Measurements from ENCODE around the gene ARID5B. TPM values are rescaled to one million over a fixed set of nuclear protein-coding genes. Genes with fewer than 3 reads are reported as not detected.

The ARID5B gene
- polyA plus RNA-seq, 1 donor from 2014 or later: 2.1 TPM

DNA sequence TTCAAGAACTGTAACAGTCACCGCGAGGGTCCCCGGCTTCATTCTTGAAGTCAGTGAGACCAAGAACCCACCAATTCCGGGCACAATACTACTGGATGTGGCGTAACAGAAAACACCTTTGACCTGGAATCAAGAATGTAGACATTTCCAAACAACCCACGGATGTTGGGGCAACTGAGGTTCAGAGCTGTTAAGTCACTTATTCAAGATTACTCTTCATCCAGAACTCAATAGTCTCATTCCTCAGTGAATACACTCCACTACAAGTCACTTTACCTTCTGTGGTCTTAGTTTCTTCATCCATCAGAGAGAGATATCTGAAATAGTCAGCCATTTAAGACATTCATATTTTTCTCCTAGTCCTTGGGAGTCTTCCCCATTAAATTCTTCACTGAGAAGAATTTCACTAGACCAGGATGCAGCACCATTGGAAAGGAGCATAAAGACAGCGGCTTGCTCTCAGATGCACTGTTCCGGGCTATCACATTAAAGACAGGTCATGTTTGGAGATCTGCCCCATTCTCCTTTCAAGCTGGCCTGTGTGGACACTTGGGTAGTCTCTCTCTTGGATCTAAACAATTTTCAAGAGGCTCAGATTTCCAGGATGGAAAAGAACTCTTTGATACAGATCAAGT lies 32.3 kb upstream of the ARID5B start:
- no peaks in the 10 kb centered on the region for H3K79me2 ChIP-seq (replicated peaks; ENCODE audit: insufficient read depth, low read length)
- H4K20me1 ChIP-seq (ENCODE audit: insufficient read depth): no peaks in the 10 kb centered on the region
- no peak overlapping the region for H3K4me2 ChIP-seq (ENCODE audit: low read length)
- no peak overlapping the region for H3K9ac ChIP-seq (ENCODE audit: low read length)
- no peak for TF ChIP-seq SMC3 (conservative IDR thresholded peaks at IDR 0.05; ENCODE audit: poor library complexity)
- no peak for TF ChIP-seq MXI1 (conservative IDR thresholded peaks at IDR 0.05; ENCODE audit: poor library complexity, severe bottlenecking)
- no peak for TF ChIP-seq EP300 (conservative IDR thresholded peaks at IDR 0.05; ENCODE audit: poor library complexity, severe bottlenecking)
- TF ChIP-seq POLR2AphosphoS5 (IDR thresholded peaks at IDR 0.05): no peak
- no peak for TF ChIP-seq EZH2 (IDR thresholded peaks at IDR 0.05; ENCODE audit: borderline replicate concordance, insufficient read depth, low read length, poor library complexity, severe bottlenecking)
- TF ChIP-seq REST (IDR thresholded peaks at IDR 0.05; ENCODE audit: borderline replicate concordance): no peak
- no peak for TF ChIP-seq TAF1 (IDR thresholded peaks at IDR 0.05; ENCODE audit: low read depth)
- TF ChIP-seq, protein P1, sequence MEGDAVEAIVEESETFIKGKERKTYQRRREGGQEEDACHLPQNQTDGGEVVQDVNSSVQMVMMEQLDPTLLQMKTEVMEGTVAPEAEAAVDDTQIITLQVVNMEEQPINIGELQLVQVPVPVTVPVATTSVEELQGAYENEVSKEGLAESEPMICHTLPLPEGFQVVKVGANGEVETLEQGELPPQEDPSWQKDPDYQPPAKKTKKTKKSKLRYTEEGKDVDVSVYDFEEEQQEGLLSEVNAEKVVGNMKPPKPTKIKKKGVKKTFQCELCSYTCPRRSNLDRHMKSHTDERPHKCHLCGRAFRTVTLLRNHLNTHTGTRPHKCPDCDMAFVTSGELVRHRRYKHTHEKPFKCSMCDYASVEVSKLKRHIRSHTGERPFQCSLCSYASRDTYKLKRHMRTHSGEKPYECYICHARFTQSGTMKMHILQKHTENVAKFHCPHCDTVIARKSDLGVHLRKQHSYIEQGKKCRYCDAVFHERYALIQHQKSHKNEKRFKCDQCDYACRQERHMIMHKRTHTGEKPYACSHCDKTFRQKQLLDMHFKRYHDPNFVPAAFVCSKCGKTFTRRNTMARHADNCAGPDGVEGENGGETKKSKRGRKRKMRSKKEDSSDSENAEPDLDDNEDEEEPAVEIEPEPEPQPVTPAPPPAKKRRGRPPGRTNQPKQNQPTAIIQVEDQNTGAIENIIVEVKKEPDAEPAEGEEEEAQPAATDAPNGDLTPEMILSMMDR (IDR thresholded peaks at IDR 0.05; ENCODE audit: poor library complexity, severe bottlenecking): no peak
- H3F3A ChIP-seq (ENCODE audit: insufficient read depth, low read length, poor library complexity, severe bottlenecking): no peaks in the 10 kb centered on the region
- H3K27ac ChIP-seq (ENCODE audit: low read length): no peak overlapping the region
- H2AFZ ChIP-seq (ENCODE audit: low read depth, low read length): no peak overlapping the region
- H3K36me3 ChIP-seq (ENCODE audit: insufficient read depth, low read length): no peaks in the 10 kb centered on the region
- H3K27me3 ChIP-seq (ENCODE audit: insufficient read depth, low read depth, low read length): no peaks in the 10 kb centered on the region
- H3K4me3 ChIP-seq (ENCODE audit: low read length): no peak overlapping the region
- H3K9me2 ChIP-seq (ENCODE audit: insufficient read depth, low read length): no peaks in the 10 kb centered on the region
- H3K9me3 ChIP-seq (ENCODE audit: low read length): no peaks in the 10 kb centered on the region

- Histone ChIP-seq H4K20me1 (ENCODE audit: insufficient read depth) (no peaks in the 10 kb centered on the region), H3K9me3 (ENCODE audit: low read length) (no peaks in the 10 kb centered on the region), H3K79me2 (replicated peaks; ENCODE audit: insufficient read depth, low read length) (no peaks in the 10 kb centered on the region), H2AFZ (ENCODE audit: low read depth, low read length) (no peak overlapping the region), H3F3A (ENCODE audit: insufficient read depth, low read length, poor library complexity, severe bottlenecking) (no peaks in the 10 kb centered on the region), H3K27ac (ENCODE audit: low read length) (no peak overlapping the region), H3K27me3 (ENCODE audit: insufficient read depth, low read depth, low read length) (no peaks in the 10 kb centered on the region), H3K4me3 (ENCODE audit: low read length) (no peak overlapping the region), H3K36me3 (ENCODE audit: insufficient read depth, low read length) (no peaks in the 10 kb centered on the region), H3K9ac (ENCODE audit: low read length) (no peak overlapping the region), H3K9me2 (ENCODE audit: insufficient read depth, low read length) (no peaks in the 10 kb centered on the region), H3K4me2 (ENCODE audit: low read length) (no peak overlapping the region)
- TF ChIP-seq, protein P1 (IDR thresholded peaks at IDR 0.05; ENCODE audit: poor library complexity, severe bottlenecking): no peak
- TF ChIP-seq EP300 (conservative IDR thresholded peaks at IDR 0.05; ENCODE audit: poor library complexity, severe bottlenecking): no peak
- TF ChIP-seq TAF1 (IDR thresholded peaks at IDR 0.05; ENCODE audit: low read depth): no peak
- TF ChIP-seq POLR2AphosphoS5 (IDR thresholded peaks at IDR 0.05): no peak
- no peak for TF ChIP-seq EZH2 (IDR thresholded peaks at IDR 0.05; ENCODE audit: borderline replicate concordance, insufficient read depth, low read length, poor library complexity, severe bottlenecking)
- TF ChIP-seq MXI1 (conservative IDR thresholded peaks at IDR 0.05; ENCODE audit: poor library complexity, severe bottlenecking): no peak
- no peak for TF ChIP-seq REST (IDR thresholded peaks at IDR 0.05; ENCODE audit: borderline replicate concordance)
- no peak for TF ChIP-seq SMC3 (conservative IDR thresholded peaks at IDR 0.05; ENCODE audit: poor library complexity)
Measured at GRCh38 chr10:61869774-61870525, 31.5 kb upstream of the ARID5B start.

Data from neural cell (in vitro differentiated cells).